SK-N-SH (cell line): ENCODE data around the gene PPARGC1A.

Experiments used
- CTCF ChIP-seq: fragments of 200-600 bp; sonication (generic); IDR thresholded peaks from 2 replicates; pipeline ENCODE4 v1.6.1; 2017; ENCODE audit warnings: antibody characterized with exemption, mild to moderate bottlenecking, moderate library complexity
- NFIC ChIP-seq: IDR thresholded peaks from 2 replicates; pipeline ENCODE4 v1.4.0; 2012; ENCODE audit warnings: borderline replicate concordance
- RFX5 ChIP-seq: IDR thresholded peaks from 2 replicates; pipeline ENCODE4 v1.6.1; 2012; ENCODE audit warnings: mild to moderate bottlenecking, improper control_type of control experiment, low read length

DNA sequence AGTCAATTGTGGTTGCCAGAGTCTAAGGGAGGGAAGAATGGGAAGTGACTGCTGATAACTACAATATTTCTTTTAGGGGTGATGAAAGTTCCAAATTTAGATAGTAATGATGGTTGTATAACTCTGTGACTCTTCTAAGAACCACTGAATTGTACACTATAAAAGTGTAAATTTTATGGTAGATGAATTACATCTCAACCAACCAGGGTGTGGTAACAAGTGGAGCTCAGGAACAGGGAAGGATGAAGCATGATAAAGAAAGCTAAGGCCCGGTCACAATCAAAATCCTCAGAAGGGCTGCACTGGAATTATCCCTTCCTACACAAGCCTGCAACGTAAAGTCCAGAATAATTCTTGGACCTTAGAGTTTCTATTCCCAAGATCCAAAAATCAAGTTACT is 143.2 kb downstream of the PPARGC1A start:
- no peak for TF ChIP-seq CTCF
- no peak for TF ChIP-seq NFIC
- no peak for TF ChIP-seq RFX5
